ENCODE measurements around the gene PEX14.

DNA sequence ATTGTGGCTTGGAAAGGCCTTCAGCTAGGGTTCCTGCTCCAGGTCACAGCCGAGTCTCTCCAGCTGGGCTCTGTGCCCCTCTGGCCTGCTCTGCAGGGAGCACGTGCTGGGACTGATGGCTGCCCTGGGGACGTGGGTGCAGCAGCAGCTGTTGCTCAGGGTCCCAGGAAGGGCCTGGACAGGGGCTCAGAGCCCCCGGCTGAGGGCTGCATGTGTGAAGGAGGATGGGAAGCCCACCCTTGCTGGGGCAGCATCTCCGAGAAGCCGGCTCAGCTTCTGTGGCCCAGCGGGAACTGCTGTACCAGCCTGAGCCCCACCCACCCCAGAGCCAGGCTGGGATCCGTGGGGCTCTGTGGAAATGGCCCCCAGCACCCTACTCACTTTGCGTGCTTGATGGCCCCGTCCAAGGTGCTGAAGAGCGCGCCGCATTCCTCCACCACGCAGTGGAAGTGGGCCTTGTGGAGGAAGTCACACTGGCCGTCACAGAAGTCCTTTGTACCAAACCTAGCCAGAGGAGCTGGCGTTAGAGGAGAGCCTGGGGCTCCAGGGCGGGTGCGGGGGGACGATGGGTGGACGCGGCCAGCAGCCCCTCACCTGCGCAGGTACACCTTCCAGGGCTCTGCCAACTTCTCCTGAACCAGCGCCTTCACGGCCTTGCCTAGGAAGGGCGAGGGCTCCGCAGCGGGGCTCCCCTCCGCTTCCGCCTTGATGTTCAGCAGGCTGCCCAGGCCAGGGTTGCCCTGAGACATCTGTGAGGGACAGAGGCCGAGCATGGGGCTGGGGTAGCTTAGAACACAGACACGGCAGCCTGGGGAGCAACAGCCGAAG lies 174.2 kb downstream of the PEX14 start:
- TF ChIP-seq, protein P1, sequence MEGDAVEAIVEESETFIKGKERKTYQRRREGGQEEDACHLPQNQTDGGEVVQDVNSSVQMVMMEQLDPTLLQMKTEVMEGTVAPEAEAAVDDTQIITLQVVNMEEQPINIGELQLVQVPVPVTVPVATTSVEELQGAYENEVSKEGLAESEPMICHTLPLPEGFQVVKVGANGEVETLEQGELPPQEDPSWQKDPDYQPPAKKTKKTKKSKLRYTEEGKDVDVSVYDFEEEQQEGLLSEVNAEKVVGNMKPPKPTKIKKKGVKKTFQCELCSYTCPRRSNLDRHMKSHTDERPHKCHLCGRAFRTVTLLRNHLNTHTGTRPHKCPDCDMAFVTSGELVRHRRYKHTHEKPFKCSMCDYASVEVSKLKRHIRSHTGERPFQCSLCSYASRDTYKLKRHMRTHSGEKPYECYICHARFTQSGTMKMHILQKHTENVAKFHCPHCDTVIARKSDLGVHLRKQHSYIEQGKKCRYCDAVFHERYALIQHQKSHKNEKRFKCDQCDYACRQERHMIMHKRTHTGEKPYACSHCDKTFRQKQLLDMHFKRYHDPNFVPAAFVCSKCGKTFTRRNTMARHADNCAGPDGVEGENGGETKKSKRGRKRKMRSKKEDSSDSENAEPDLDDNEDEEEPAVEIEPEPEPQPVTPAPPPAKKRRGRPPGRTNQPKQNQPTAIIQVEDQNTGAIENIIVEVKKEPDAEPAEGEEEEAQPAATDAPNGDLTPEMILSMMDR (optimal IDR thresholded peaks at IDR 0.05 in 1 of 3, IDR thresholded peaks at IDR 0.05 in 1 of 3, conservative IDR thresholded peaks at IDR 0.05 in 1 of 3; ENCODE audit: extremely low read depth in 1 of 3, insufficient read depth in 2 of 3, low read length in 3 of 3), result no peak
- no peak for TF ChIP-seq EZH2 (IDR thresholded peaks at IDR 0.05; ENCODE audit: low read length)

Data from keratinocyte (primary cell).